Adipocyte (in vitro differentiated cells): ENCODE measurements around the gene KCNJ13.

Experiments
- DNase-seq: peaks from one replicate; pipeline ENCODE4 v3.0.0-alpha.2; 2015; ENCODE audit warnings: low read depth
- H3K27me3 ChIP-seq: replicated peaks from 2 replicates; pipeline ENCODE4 v1.7.0; 2013; ENCODE audit warnings: mild to moderate bottlenecking, low read length, moderate library complexity; ENCODE audit not compliant: control insufficient read depth, insufficient read depth
- H3K36me3 ChIP-seq: 2 replicates; pipeline ENCODE4 v1.7.0; 2013; ENCODE audit warnings: low read length, mild to moderate bottlenecking, moderate library complexity; ENCODE audit not compliant: control insufficient read depth, insufficient read depth, severe bottlenecking
- H3K4me1 ChIP-seq: 2 replicates; pipeline ENCODE4 v1.7.0; 2013; ENCODE audit warnings: mild to moderate bottlenecking, low read length, moderate library complexity; ENCODE audit not compliant: control insufficient read depth, insufficient read depth
- H3K4me3 ChIP-seq: 2 replicates; pipeline ENCODE4 v1.7.0; 2013; ENCODE audit warnings: mild to moderate bottlenecking, low read length, moderate library complexity
- H3K9ac ChIP-seq: 2 replicates; pipeline ENCODE4 v1.7.0; 2013; ENCODE audit warnings: mild to moderate bottlenecking, low read length, moderate library complexity
- H3K9me3 ChIP-seq: 2 replicates; pipeline ENCODE4 v1.7.0; 2013; ENCODE audit warnings: mild to moderate bottlenecking, low read length, moderate library complexity; ENCODE audit not compliant: control insufficient read depth

KCNJ13 gene

GRCh38 chr2:232791518-232791917 lies 15.2 kb upstream of the KCNJ13 start:
- Histone ChIP-seq H3K4me3 (no peak overlapping the region), H3K36me3 (peaks cover 66% of the 10 kb centered on the region), H3K9ac (no peak overlapping the region), H3K4me1 (peaks cover 29% of the 10 kb centered on the region), H3K9me3 (no peaks in the 10 kb centered on the region), H3K27me3 (no peaks in the 10 kb centered on the region)
- no peak for DNase-seq

DNA sequence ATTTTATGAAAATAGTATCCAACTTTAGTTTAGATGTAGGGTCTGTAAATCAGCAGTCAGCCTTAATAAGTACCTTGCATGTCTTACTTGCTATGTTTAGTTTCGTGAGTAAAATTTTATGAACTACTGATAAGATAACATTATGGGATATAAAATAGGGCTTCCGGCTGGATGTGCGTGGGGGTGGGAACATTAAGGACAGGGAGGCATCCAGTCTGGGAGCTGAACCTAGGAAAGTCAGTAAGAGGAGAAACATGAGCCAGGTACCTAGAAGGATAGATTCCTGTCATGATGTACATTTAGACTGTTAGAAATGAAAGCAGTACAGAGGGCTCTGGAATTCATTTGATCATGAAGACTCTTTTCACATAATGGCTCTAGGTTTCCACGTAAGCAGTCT lies 12.7 kb upstream of the KCNJ13 start:
- Histone ChIP-seq H3K9ac (no peak overlapping the region), H3K27me3 (no peaks in the 10 kb centered on the region), H3K9me3 (no peaks in the 10 kb centered on the region), H3K36me3 (peaks cover 58% of the 10 kb centered on the region), H3K4me3 (no peak overlapping the region), H3K4me1 (peaks cover 16% of the 10 kb centered on the region)
- DNase-seq = no peak

DNA sequence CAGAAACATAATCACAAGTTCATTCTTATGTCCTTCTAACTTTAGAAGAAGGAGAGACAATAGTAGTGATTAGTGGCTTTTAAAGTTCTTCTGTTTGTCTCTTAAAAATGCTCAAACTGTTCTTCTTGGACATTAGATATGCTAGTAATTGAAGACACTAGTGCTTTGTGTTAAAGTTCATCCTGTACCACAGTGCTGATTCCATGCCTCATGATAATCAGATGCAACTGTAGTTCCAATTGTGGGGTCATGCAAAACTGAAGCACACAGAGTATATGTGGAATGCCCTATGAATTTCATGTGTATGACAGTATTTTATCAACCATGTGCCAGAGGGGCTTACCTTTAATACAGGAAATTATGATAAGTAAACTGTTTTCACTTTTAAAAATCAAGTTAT lies 11.4 kb upstream of the KCNJ13 start:
- no peak for DNase-seq
- H3K9me3 ChIP-seq = no peaks in the 10 kb centered on the region
- H3K4me1 ChIP-seq = peaks cover 16% of the 10 kb centered on the region
- H3K27me3 ChIP-seq = no peaks in the 10 kb centered on the region
- H3K36me3 ChIP-seq = peaks cover 48% of the 10 kb centered on the region
- no peak overlapping the region for H3K4me3 ChIP-seq
- no peak overlapping the region for H3K9ac ChIP-seq

DNA sequence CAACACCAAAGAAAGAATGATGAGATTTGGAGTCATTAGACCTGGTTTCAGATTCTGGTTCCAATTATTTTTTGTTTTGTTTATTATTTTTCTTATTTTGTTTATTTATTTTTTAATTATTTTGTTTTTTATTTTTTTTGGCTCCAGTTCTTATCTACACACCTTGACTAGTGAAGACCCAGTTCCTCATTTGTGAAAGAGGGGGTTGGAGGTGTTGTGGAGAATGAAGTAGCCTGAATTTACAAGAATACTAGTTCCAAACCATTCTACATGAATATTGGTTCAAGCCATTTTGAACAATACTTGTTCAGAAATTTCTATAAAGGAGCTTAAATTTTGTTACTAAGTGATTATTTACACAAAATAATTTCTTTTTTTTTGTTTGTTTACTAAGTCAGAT lies 6.9 kb upstream of the KCNJ13 start:
- Histone ChIP-seq H3K27me3 (no peaks in the 10 kb centered on the region), H3K4me3 (no peak overlapping the region), H3K36me3 (peaks cover 38% of the 10 kb centered on the region), H3K9ac (no peak overlapping the region), H3K9me3 (no peaks in the 10 kb centered on the region), H3K4me1 (peaks cover 9% of the 10 kb centered on the region)
- DNase-seq = no peak

DNA sequence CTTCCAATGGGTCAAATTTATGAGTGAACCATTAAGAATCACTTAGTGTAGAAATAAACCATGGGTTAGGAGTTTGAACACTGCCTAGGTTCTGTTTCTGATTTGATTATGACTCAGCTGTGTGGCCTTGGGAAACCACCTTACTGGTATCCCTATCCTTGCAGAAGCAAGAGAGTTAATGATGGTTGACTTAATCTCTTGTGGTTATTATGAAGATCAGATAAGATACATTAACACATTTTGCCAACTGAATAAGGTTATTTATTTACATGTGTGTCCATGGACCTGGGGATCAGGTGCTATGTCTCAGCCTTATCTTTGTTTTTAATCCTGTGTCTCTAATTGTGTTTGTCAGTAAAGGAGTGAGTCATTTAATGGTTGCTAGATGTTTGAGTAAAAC lies 5.4 kb upstream of the KCNJ13 start:
- no peak overlapping the region for H3K9ac ChIP-seq
- H3K27me3 ChIP-seq = no peaks in the 10 kb centered on the region
- no peaks in the 10 kb centered on the region for H3K4me1 ChIP-seq
- no peaks in the 10 kb centered on the region for H3K9me3 ChIP-seq
- DNase-seq = peak; percentile 70
- H3K36me3 ChIP-seq = peaks cover 38% of the 10 kb centered on the region
- H3K4me3 ChIP-seq = no peak overlapping the region

DNA sequence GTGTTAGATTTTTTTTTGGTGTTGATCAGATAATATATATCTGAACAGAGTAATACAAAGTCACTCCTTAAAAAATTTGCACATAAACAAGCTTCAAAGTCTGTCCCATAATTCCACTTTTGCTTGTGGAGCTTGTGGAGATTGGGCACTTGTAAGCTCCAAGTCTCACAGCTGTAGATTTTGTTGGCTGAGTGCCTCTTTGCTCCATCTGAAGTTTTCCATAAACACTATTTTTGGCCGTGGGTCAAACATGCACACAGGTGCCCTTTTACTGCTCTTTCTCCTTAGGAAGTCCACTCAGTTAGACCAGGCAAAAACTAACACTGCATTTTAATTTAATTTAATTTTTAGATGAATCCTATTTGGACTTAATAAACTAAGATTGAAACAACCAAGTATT lies 3.6 kb upstream of the KCNJ13 start:
- Histone ChIP-seq H3K9me3 (no peaks in the 10 kb centered on the region), H3K4me3 (no peak overlapping the region), H3K27me3 (no peaks in the 10 kb centered on the region), H3K36me3 (peaks cover 40% of the 10 kb centered on the region), H3K9ac (no peak overlapping the region), H3K4me1 (no peaks in the 10 kb centered on the region)
- DNase-seq = no peak

GRCh38 chr2:232779465-232779864 lies 3.1 kb upstream of the KCNJ13 start:
- Histone ChIP-seq H3K27me3 (no peaks in the 10 kb centered on the region), H3K9ac (no peak overlapping the region), H3K4me1 (no peaks in the 10 kb centered on the region), H3K4me3 (no peak overlapping the region), H3K9me3 (no peaks in the 10 kb centered on the region), H3K36me3 (peaks cover 41% of the 10 kb centered on the region)
- no peak for DNase-seq

DNA sequence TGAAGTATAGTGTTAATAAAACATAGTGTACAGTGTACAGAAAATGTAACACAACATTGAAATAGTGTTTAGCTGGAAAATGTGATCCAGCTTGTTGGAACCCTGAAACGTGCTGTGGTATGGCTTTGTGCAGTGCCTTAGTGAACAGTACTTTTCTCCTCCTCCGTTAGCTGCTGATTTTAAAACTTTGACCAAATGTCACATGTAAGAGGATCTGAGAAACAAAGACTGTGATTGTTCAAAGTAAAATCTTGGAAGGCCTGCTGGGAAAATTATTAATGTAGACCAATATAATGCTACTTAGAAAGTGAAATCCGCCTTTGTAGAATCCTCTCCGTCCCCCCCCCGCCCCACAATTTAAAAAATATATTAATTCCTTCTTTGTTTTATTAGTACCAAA lies 911 bp upstream of the KCNJ13 start:
- peaks cover 58% of the 10 kb centered on the region for H3K36me3 ChIP-seq
- H3K27me3 ChIP-seq = no peaks in the 10 kb centered on the region
- no peak for DNase-seq
- H3K4me1 ChIP-seq = no peaks in the 10 kb centered on the region
- H3K9me3 ChIP-seq = no peaks in the 10 kb centered on the region
- no peak overlapping the region for H3K4me3 ChIP-seq
- no peak overlapping the region for H3K9ac ChIP-seq

- DNase-seq = no peak
- Histone ChIP-seq H3K4me3 (no peak overlapping the region), H3K9ac (no peak overlapping the region), H3K27me3 (no peaks in the 10 kb centered on the region), H3K36me3 (peaks cover 62% of the 10 kb centered on the region), H3K4me1 (no peaks in the 10 kb centered on the region), H3K9me3 (no peaks in the 10 kb centered on the region)
These were observed 2.5 kb downstream of the KCNJ13 start for GRCh38 chr2:232773815-232774214.

DNA sequence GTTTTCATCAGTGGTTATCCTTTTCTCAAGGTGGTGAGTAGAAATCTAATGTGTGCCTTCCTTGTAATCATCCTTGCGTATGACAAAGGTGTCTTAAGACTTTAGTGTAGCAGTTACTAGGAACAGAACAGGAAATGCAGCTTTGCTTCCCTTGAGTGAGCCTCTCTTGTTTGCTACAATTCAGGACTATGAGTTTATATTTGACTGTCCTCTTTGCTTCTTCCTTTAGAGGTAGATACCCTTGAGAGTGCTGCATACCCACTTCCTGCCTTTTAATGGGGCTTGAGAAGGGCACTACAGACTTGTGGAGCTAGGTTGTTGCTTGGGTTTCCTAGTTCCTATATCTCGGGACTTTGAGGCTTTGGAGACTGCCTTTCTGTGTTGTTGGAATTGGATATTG lies 3.8 kb downstream of the KCNJ13 start:
- Histone ChIP-seq H3K36me3 (peaks cover 66% of the 10 kb centered on the region), H3K4me3 (no peak overlapping the region), H3K27me3 (no peaks in the 10 kb centered on the region), H3K4me1 (no peaks in the 10 kb centered on the region), H3K9ac (no peak overlapping the region), H3K9me3 (no peaks in the 10 kb centered on the region)
- DNase-seq = no peak

GRCh38 chr2:232771870-232772269 lies 4.5 kb downstream of the KCNJ13 start:
- H3K9me3 ChIP-seq = no peaks in the 10 kb centered on the region
- no peak overlapping the region for H3K4me3 ChIP-seq
- peaks cover 68% of the 10 kb centered on the region for H3K36me3 ChIP-seq
- H3K9ac ChIP-seq = no peak overlapping the region
- H3K27me3 ChIP-seq = no peaks in the 10 kb centered on the region
- DNase-seq = no peak
- no peaks in the 10 kb centered on the region for H3K4me1 ChIP-seq

DNA sequence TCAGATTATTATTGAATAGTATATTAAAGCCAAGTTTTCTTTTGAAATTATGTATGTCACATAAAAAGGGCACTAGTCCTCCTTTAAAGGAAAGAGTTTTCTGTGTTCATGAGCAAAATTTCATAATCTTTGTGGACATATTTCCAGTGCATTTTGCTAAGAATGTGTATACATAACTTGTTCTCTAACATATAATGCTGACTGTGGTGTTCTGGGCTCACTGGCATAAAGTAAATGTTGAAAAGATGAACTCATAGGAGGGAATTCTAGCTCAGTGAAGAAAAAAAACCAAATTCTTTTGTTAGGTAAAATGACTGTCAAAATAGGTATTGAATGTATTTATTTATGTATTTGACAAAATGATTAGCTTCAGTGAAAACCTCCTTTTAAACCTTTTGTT lies 6.2 kb downstream of the KCNJ13 start:
- peak; percentile 36 for DNase-seq
- Histone ChIP-seq H3K9me3 (no peaks in the 10 kb centered on the region), H3K4me3 (no peak overlapping the region), H3K9ac (no peak overlapping the region), H3K4me1 (no peaks in the 10 kb centered on the region), H3K27me3 (no peaks in the 10 kb centered on the region), H3K36me3 (peaks cover 82% of the 10 kb centered on the region)
